Measurements from ENCODE around the gene SLC6A6. TPM values are rescaled to one million over a fixed set of nuclear protein-coding genes. Genes with fewer than 3 reads are reported as not detected.
A peak's percentile ranks its signal among the peaks of the same experiment; 100 is the strongest.

Gene SLC6A6
- total and polyA plus RNA-seq, 2 experiments from 2014 or later: 4.6 to 10.6 TPM

DNA sequence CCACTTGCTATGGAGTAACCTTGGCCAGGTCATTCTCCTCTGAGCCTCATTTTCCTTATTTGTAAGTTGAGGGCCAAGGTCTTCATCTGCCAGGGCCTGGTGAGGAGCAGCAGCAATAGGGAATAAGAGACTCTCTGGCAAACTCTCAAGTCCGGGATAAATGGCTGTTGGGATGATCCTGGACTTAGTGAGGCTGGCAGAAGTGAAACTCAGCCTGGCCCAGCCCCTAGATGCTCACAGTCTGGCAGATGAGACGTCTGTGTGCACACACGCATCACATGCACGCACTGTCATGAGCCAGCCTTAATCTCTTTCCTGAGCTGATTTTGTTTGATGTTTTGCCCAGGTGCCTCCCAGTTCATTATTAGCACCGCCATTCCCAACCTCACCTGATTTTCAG, 26.8 kb downstream of the SLC6A6 start:
- Histone ChIP-seq H3K9ac (no peak overlapping the region), H4K20me1 (ENCODE audit: insufficient read depth) (no peaks in the 10 kb centered on the region), H3K9me3 (ENCODE audit: low read depth) (no peaks in the 10 kb centered on the region), H3K27ac (no peak overlapping the region), H3K27me3 (replicated peaks; ENCODE audit: insufficient read depth) (no peaks in the 10 kb centered on the region), H2AFZ (no peak overlapping the region), H3K4me2 (ENCODE audit: unreplicated experiment) (no peak overlapping the region), H3K36me3 (ENCODE audit: low read depth) (no peaks in the 10 kb centered on the region), H3K4me3 (no peak overlapping the region), H3K79me2 (ENCODE audit: insufficient read depth) (0 out of 2 replicates have a peak, but pooled peaks cover 5% of the 10 kb centered on the region), H3F3A (ENCODE audit: insufficient read depth) (0 out of 2 replicates have a peak, but pooled peaks cover 14% of the 10 kb centered on the region), H3K9me2 (ENCODE audit: insufficient read depth) (no peaks in the 10 kb centered on the region), H3K4me1 (ENCODE audit: insufficient read depth) (peaks cover 25% of the 10 kb centered on the region)
- DNase-seq: peak; percentile 38
- no peak for TF ChIP-seq EZH2phosphoT487 (IDR thresholded peaks at IDR 0.05; ENCODE audit: insufficient read depth, low read depth)
- TF ChIP-seq EZH2 (IDR thresholded peaks at IDR 0.05; ENCODE audit: insufficient read depth, poor library complexity, severe bottlenecking): no peak
- WGBS, 2 experiments (ENCODE audit: low coverage in 1 of 2, low lambda C conversion rate in 2 of 2, missing lambda C conversion rate in 2 of 2): 71 to 77% methylated on average over 5 of the region's 5 CpGs
- in situ Hi-C loops (cut with MboI): no loop called here

DNA sequence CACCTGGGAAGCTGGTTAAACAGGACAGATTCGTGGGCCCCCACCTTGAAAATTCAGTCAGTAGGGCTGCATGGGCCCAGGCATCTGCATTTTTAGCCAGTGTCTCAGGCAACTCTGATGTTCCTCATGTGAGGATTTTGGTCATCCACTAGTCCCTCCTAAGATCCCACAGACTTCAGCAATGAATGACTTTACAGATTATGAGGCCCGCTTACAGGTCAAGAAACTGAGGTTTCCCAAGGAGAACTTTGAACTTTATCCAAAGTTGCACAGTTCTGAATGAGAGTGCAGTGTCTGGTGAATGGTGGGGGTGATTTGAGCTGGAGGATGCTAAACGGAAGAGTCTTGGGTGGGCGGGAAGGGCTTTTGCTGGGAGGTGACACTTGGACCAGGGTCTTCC, 27.2 kb downstream of the SLC6A6 start:
- Histone ChIP-seq H3K4me1 (ENCODE audit: insufficient read depth) (peaks cover 29% of the 10 kb centered on the region), H3K79me2 (ENCODE audit: insufficient read depth) (0 out of 2 replicates have a peak, but pooled peaks cover 5% of the 10 kb centered on the region)

DNA sequence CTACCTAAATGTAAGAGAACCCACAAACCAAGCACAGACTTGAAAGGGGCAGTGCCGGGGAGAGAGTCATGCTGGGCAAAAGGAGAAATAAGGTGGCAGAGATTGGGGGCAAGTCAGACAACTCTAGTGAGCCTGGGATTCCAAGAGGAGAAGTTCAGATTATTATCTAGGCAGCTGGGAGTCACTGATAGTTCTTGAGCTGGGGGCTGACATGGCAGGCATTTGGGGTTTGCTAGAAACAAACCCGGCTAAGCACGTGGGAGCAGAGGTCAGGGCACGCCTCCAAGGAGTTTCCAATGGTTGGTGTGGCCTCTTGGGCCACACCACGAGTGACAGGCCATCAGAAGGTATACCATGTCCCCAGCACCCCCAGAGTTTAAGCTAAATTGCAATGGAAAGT, 27.6 kb downstream of the SLC6A6 start:
- no peaks in the 10 kb centered on the region for H4K20me1 ChIP-seq (ENCODE audit: insufficient read depth)
- H3F3A ChIP-seq (ENCODE audit: insufficient read depth): 0 out of 2 replicates have a peak, but pooled peaks cover 15% of the 10 kb centered on the region
- H3K4me1 ChIP-seq (ENCODE audit: insufficient read depth): peaks cover 34% of the 10 kb centered on the region
- H3K79me2 ChIP-seq (ENCODE audit: insufficient read depth): 0 out of 2 replicates have a peak, but pooled peaks cover 5% of the 10 kb centered on the region
- no peak overlapping the region for H3K4me3 ChIP-seq
- no peaks in the 10 kb centered on the region for H3K36me3 ChIP-seq (ENCODE audit: low read depth)
- H3K9me3 ChIP-seq (ENCODE audit: low read depth): no peaks in the 10 kb centered on the region
- H3K9me2 ChIP-seq (ENCODE audit: insufficient read depth): no peaks in the 10 kb centered on the region
- in situ Hi-C loops (cut with MboI): no loop called here
- no peak overlapping the region for H3K27ac ChIP-seq
- H3K9ac ChIP-seq: no peak overlapping the region
- WGBS, 2 experiments (ENCODE audit: low coverage in 1 of 2, low lambda C conversion rate in 2 of 2, missing lambda C conversion rate in 2 of 2): 89 to 99% methylated on average over 4 to 5 of the region's 5 CpGs
- no peak overlapping the region for H3K4me2 ChIP-seq (ENCODE audit: unreplicated experiment)
- no peak overlapping the region for H2AFZ ChIP-seq
- no peaks in the 10 kb centered on the region for H3K27me3 ChIP-seq (replicated peaks; ENCODE audit: insufficient read depth)
- no peak for TF ChIP-seq EZH2phosphoT487 (IDR thresholded peaks at IDR 0.05; ENCODE audit: insufficient read depth, low read depth)
- TF ChIP-seq EZH2 (IDR thresholded peaks at IDR 0.05; ENCODE audit: insufficient read depth, poor library complexity, severe bottlenecking): no peak
- DNase-seq: no peak

More for the DNA sequence above, 27.2 kb downstream of the SLC6A6 start:
- Histone ChIP-seq H3F3A (ENCODE audit: insufficient read depth) (0 out of 2 replicates have a peak, but pooled peaks cover 15% of the 10 kb centered on the region), H3K36me3 (ENCODE audit: low read depth) (no peaks in the 10 kb centered on the region), H3K27ac (no peak overlapping the region), H3K4me2 (ENCODE audit: unreplicated experiment) (no peak overlapping the region), H3K9me2 (ENCODE audit: insufficient read depth) (no peaks in the 10 kb centered on the region), H3K9ac (no peak overlapping the region), H3K27me3 (replicated peaks; ENCODE audit: insufficient read depth) (no peaks in the 10 kb centered on the region), H2AFZ (no peak overlapping the region), H4K20me1 (ENCODE audit: insufficient read depth) (no peaks in the 10 kb centered on the region), H3K9me3 (ENCODE audit: low read depth) (no peaks in the 10 kb centered on the region), H3K4me3 (no peak overlapping the region)
- in situ Hi-C loops (cut with MboI): no loop called here
- 94 to 97% methylated on average over 4 of the region's 4 CpGs for WGBS, 2 experiments (ENCODE audit: low coverage in 1 of 2, low lambda C conversion rate in 2 of 2, missing lambda C conversion rate in 2 of 2)
- no peak for TF ChIP-seq EZH2phosphoT487 (IDR thresholded peaks at IDR 0.05; ENCODE audit: insufficient read depth, low read depth)
- TF ChIP-seq EZH2 (IDR thresholded peaks at IDR 0.05; ENCODE audit: insufficient read depth, poor library complexity, severe bottlenecking): no peak
- no peak for DNase-seq

DNA sequence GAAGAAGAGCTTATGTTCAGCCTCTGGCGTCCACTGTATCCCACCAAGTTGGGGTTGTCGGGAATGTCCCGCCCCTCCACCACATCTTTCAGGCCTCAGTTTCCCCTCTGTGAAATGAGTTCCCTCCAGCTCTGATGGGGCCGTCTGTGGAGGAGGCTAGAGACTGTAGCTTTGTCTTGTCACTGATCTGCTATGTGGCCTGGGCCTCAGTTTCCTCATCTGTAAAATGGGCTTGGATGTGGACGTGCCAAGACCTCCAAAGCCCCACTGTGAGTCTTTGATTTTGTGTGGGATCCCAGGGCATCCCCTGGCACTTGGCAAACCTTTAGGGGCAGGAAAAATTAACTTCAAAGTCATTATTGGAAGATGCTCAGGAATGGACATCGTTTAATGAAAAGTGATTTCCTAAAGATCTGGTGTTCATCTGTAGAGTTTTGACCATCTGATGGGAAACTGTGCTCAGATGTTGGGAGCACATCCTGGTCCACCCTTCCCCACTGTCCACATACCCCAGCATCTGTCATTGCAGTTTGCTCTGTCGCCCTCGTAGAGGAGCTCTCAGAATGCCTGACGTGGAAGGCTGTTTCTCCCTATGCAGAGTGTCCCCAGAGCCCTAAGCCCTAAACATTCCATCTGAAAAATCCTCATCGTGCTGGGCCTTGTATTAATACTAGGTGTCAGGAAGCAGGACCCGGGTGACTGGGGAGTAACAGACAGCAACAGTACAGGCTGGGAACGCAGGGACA, 28.5 kb downstream of the SLC6A6 start:
- Histone ChIP-seq H3K9me3 (ENCODE audit: low read depth) (no peaks in the 10 kb centered on the region), H3K9me2 (ENCODE audit: insufficient read depth) (no peaks in the 10 kb centered on the region), H3F3A (ENCODE audit: insufficient read depth) (0 out of 2 replicates have a peak, but pooled peaks cover 15% of the 10 kb centered on the region), H3K36me3 (ENCODE audit: low read depth) (no peaks in the 10 kb centered on the region), H3K27me3 (replicated peaks; ENCODE audit: insufficient read depth) (no peaks in the 10 kb centered on the region), H3K4me2 (ENCODE audit: unreplicated experiment) (no peak overlapping the region), H3K4me3 (no peak overlapping the region), H3K9ac (no peak overlapping the region), H3K27ac (no peak overlapping the region), H2AFZ (no peak overlapping the region), H4K20me1 (ENCODE audit: insufficient read depth) (no peaks in the 10 kb centered on the region), H3K79me2 (ENCODE audit: insufficient read depth) (peaks cover 7% of the 10 kb centered on the region; the same call in 1 of the 2 replicates), H3K4me1 (ENCODE audit: insufficient read depth) (peaks cover 36% of the 10 kb centered on the region)
- DNase-seq: no peak
- WGBS, 2 experiments (ENCODE audit: low coverage in 1 of 2, low lambda C conversion rate in 2 of 2, missing lambda C conversion rate in 2 of 2): 88 to 89% methylated on average over 12 of the region's 12 CpGs
- TF ChIP-seq EZH2phosphoT487 (IDR thresholded peaks at IDR 0.05; ENCODE audit: insufficient read depth, low read depth): no peak
- no peak for TF ChIP-seq EZH2 (IDR thresholded peaks at IDR 0.05; ENCODE audit: insufficient read depth, poor library complexity, severe bottlenecking)
- in situ Hi-C loops (cut with MboI): no loop called here
